D341Med (cell line): ENCODE measurements around the gene APOM.

ENCODE experiments used
- DNase-seq: peaks from one replicate; pipeline ENCODE4 v3.0.0; 2012; ENCODE audit warnings: low spot score

Gene APOM

DNA sequence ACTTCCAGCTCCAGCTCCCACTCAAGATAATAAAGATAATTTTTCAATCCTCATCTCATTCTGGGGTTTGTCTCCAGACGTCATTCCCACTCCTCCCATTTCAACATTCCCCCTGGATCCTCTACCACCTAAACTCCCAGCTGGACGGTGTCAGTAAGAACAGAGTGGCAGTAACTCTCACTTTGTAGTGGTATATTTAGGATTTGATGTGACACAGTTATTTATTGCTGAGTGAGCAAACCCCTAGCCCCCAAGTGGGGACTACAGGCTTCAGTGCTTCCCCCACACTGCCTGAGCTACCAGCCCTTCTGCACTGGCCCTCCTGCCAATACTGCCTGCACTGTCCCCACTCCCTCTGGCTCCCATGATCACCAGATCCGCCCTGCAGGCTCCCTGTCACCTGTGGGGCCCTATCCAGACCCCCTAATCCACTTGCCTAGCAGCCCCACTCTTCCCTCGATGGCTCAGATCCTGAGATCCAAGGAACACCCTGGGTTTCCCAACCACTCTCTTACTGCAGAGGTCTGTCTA, 2.5 kb downstream of the APOM start:
- DNase-seq, result no peak

DNA sequence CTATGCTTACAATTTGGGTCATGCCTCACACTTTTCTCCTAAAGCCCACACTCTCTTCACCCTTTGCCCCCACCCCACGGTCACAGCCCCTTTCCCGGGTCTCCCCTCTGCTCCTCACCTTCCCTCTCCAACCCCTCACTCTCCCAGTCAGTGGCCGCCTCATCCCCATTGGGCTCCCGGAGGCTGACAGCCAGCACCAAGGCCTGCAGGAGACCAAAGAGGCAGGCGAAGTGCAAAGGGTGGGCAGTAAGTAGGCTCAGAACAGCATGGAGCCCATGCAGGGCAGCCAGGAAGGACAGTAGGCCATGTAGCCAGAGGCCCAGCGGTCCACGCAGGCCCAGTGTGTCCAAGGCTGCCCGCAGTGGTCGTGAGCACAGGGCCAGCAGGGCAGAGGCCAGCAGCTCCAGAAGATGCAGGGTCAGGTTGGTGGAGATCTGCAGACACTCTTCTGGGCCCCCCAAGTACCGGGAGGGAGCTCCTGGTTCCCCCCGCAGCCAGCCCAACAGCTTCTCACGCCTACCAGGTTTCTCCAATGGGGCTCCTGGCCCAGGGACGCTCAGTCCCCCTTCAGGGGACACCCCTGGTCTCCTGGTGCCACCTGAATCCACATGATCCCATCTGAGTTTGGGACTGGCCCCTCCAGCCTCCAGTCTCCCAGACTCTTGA, 3.4 kb downstream of the APOM start:
- no peak for DNase-seq

DNA sequence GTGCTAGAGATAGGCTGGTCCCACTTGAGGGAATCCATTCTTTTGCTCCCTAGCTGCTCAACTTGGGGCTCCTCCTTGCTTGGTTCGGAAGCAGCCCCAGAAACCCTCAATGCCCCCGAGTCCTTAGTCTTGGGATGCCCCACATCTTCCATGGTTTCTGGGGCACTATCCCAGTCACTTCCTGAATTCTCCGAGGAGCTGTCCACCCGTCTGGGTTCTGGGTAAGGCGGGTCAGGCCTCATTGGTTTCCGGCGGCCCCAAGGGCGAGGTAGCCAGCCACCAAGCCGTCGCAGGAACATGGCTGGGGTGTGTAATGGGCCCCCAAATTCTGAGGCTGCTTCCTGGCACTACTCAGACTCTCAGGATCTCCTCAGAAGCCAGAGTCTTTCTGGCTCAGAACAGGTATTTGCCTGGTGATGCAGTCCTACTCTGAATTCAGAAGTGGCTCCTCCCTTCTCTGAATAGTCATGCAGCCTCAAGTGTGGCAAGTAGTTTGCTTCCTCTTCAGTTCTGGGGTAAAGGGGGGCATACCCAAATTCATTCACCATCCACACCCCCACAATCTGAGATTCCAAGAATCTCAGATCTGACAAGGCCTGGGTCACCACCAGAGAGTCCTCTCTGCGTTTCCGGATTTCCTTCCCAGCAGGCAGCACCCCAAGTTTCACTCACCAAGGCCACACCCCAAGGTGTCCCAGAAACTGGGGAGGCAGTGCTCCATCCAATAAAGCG, 4.1 kb downstream of the APOM start:
- no peak for DNase-seq

DNA sequence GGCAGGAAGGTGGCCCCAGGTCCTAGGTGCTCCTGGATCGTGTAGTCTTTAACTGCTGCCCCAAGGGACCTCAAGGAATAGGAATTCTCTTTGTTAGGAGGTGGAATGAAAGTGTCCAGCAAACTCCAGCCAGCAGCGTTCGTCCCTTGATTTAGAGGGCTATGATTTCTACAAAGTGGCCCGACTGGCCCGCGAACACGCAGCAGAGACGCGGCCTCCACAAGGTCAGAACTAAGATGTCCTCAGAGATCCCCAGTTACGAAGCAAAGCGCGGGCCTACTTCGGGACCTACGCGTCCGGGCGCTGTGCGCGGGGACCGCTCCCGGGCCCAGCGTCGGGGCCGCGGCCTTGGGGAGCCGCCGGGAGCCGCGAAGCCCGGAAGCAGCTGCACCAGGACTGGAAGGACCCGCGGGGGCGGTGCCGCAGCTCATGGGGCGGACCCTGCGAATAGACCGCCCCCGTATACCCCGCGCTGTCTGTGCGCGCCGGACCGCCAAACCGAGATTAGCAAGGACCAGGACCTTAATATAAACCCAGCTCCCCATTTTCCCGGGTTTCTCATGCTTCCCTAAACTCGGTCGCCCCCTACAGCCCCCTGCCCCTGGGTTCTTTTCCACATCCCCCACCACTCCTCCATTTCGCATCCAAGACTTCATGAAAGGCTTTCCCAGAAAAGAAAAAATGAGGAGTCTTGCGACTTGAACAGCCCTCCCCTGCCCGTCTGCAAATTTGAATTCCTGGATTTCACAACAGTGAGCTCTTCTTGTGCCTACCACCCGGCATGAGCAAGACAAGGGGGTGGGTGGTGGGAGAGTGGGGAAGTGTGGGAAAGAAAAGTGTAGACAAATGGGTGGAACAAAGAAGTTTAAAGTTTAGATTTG, 4.9 kb downstream of the APOM start, which contains the start of gene C6orf47:
Gene C6orf47, minus strand, starts transcription at position 398 of the 881 bp plus-strand sequence. CDS start 831 bp downstream, outside the sequence.
- peak; percentile 91 for DNase-seq

DNA sequence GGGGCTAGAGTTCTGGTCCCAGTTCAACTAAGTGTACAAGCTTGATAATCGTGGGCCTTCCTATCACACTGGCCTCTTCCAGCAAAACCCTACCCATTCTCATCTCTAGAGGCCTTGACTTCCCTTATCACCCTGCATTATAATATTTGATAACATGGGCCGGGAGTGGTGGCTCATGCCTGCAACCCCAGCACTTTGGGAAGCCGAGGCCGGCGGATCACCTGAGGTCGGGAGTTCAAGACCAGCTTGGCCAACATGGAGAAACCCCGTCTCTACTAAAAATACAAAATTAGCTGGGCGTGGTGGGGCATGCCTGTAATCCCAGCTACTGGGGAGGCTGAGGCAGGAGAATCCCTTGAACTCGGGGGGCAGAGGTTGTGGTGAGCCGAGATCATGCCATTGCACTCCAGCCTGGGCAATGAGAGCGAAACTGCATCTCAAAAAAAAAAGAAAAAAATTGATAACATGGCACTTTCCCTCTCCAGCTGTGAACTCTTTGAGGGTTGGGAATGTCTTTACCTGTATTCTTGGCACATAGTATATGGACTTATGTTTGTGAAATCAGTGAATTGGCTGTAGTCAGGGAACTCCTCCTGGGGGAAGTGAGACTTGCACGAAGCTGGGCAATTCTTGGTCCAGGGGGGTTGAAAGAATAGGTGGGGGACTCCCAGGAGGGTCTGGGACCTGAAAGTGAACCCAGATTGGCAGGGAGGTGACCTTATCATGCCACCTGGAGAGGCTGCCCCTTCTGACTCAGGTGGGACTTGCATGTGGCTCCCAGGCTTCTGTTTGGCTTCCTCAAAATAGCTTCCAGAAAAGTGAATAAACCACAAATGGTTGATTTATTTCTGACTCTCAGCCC, 5.8 kb downstream of the APOM start:
- DNase-seq, result no peak

DNA sequence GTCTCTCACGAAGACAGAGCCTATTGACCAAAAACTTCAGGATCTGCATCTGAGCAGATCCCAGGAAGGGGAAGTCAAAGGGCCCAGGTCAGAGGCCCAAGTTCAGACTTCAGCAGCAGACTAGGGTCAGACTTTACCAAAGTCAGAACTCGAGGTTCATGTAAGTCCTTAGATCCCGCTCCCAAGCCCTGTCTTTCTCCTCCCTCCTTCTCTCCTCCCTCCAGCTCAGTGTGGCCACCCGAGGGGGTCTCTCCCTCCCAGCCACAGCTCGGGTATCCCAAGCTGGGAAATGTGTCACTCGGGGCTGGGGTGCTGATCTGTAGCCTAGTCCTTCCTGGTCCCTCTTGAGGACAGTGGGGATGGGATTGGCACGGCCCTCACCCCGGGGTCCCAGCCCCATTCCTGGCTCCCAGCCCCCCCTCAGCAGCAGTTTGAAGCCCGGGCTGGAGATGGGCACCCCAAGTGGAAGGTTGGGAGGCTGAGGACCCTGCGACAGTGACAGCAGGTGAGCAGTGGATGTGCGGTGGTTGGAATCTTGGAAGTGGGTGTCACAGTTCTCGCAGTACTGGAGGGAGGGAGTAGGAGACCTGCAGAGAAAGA, 6.5 kb downstream of the APOM start:
- no peak for DNase-seq

DNA sequence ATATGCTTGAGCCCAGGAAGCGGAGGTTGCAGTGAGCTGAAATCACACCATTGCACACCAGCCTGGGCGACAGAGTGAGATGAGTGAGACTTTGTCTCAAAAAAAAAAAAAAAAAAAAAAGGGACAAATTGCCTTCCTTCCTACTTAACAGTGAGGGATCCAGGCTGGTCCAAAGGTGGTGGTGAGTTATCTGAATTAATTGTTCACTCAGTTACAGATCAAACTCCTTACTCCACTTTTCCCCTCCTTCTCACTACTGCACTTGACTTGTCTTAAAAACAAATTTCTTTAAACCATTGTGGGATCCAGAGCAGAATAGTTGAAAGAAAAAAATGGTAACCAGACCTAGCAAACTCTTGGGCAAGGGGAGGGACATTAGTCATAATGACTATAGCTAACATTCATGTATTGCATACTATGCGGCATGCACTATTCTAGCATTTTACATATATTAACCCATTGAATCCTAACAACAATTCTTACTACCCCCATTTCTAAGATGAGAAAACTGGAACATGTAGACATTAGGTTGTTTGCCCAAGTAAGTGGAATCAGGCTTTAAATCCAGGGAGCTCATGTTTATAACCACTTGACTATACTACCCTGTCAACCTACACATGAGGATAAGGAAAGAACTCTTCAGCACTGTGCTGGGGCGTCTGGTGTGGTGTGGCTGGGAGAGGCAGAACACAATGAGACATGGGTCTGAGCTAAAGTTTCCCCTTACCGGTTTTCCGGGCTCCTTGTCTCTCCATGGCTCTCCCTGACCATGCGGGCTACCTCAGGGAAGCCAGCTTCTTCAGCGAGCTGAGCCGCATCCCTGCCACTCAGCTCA, 7.6 kb downstream of the APOM start:
- no peak for DNase-seq

DNA sequence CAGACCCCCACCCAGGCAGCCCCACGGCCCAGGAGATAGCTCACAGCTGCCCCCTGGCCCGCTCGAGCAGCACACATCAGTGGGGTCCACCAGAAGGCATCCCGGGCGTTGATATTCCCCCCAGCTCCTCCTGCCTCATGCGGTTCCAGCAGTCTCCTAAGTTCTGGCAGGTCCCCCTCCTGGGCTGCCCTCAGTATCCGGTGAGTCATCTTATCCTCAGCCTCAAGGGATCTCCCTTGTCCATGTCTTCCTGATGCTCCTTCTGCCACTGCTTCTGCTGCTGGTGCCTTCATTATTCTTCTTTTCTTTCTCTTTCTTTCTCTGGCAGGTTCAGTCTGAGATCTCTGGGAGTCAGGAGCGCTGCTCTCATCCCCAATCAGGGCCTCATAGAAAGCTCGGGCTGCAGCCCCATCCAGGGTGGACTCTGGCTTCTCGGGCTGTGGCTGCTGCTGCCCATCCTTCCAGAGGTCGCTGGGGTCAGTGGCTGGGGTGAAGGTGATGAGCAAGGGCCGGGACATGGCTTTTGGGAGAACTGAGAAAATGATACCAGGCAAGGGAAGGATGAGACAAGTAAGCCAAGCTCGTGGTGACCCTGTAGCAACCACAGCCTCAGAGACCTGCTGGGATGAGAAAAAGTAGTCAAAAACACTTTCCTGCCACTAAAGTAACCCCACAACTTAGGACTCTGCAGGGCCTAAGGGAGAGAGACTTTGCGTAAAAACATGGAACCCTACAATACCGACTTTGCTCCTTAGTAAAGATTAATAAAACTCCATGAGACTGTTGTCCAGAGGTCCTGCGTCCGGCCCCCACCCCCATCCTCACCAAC, 8.5 kb downstream of the APOM start:
- peak; percentile 54 for DNase-seq

DNA sequence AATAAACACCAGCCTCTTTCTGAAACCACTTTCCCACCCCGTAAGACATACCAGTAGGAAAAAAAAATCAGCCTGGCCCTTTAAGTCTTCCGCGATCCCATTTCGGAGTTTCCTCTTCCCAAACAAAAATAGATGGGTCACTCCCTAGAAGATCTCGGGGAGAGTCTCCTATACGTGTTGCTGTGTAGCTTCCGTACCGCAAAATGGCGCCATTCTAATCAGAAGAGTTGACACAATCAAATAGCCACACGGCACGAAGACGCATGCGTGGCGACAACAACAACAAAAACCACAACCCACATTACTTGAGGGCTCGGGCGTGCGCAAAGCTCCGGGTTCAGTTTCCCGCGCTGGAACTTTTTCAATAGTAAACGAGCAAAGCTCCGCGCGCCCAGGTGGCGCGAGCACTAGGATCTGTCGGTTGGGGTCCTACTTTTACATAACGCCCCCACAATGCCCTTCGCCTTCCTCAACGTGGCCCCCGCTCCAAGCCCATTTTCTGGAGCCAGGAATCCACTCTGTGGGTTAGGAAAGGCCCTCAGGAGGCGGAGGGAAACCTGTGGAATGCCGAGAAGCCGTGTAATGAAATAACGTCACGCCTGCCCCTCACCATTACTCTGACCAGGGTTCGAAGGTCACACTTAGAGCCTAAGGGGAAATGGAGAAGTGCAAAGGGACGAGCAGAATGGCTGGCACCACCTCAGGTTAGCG, 9.3 kb downstream of the APOM start, which contains the start of gene GPANK1:
Gene GPANK1, minus strand, starts transcription at position 208 of the 711 bp plus-strand sequence. CDS start 519 bp downstream, outside the sequence.
- peak; percentile 76 for DNase-seq

DNA sequence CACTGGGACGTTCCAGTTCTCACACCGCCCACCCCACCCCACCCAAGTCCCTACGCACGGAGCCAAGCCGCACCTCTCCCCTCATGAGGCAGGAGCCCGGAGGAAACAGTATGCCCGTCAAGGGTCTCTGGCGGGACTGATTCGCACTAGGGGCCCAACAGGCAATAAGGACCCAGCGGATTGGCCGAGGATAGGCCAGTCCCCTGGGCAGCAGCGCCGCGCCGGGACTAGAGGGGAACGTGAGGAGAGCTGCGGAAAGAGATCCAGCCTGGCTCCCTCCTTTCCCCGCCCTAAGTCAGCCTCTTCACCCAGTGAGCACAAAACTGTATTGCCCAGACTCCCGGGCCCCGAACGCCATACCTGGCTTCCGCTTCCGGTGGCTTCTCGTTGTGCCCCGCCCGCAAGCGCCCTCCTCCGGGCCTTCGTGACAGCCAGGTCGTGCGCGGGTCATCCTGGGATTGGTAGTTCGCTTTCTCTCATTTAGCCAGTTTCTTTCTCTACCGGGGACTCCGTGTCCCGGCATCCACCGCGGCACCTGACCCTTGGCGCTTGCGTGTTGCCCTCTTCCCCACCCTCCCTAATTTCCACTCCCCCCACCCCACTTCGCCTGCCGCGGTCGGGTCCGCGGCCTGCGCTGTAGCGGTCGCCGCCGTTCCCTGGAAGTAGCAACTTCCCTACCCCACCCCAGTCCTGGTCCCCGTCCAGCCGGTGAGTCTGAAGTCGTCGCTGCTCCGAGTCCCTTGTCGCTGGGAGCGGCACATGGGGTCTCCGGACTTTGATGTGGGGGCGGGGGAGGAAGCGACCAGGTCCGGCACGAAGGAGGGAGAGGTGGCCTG, 10.0 kb downstream of the APOM start, which contains the start of gene CSNK2B:
Gene CSNK2B, plus strand, starts transcription at position 580 of the 836 bp plus-strand sequence. CDS start 752 bp downstream, outside the sequence.
- peak; percentile 95 for DNase-seq

DNA sequence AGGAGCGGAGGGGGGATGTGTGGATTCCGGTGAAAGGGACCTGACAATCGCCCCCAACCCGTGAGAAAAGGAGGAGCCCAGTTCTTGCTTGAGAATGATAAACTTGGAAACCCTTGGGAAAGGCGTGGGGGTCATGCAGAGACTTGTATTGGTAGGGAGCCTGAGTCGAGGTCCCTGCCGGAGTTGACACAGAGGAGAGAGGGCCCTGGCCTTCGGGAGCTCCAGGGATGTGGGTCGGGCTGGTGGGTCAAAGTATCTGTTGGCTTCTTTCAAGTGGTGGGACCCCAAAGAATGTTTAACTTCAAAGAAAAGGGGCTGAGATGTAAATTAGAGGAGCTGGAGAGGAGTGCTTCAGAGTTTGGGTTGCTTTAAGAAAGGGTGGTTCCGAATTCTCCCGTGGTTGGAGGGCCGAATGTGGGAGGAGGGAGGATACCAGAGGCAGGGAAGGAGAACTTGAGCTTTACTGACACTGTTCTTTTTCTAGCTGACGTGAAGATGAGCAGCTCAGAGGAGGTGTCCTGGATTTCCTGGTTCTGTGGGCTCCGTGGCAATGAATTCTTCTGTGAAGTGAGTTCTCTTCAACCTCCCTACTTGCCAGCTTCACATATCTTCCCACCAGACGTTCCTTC, 10.8 kb downstream of the APOM start:
- no peak for DNase-seq

DNA sequence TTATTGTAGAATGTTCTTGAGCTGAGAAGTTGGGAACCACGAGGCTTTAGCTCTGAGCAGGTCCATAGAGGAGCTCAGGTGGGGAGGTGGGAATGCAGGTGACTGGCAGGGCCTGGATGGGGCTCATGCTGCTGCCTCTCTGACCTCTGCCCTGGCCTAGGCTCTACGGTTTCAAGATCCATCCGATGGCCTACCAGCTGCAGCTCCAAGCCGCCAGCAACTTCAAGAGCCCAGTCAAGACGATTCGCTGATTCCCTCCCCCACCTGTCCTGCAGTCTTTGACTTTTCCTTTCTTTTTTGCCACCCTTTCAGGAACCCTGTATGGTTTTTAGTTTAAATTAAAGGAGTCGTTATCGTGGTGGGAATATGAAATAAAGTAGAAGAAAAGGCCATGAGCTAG, 14.0 kb downstream of the APOM start, which contains the start of gene LY6G5B:
Gene LY6G5B, plus strand, starts transcription at position 301 of the 400 bp plus-strand sequence. CDS start 975 bp downstream, outside the sequence.
- DNase-seq, result no peak

DNA sequence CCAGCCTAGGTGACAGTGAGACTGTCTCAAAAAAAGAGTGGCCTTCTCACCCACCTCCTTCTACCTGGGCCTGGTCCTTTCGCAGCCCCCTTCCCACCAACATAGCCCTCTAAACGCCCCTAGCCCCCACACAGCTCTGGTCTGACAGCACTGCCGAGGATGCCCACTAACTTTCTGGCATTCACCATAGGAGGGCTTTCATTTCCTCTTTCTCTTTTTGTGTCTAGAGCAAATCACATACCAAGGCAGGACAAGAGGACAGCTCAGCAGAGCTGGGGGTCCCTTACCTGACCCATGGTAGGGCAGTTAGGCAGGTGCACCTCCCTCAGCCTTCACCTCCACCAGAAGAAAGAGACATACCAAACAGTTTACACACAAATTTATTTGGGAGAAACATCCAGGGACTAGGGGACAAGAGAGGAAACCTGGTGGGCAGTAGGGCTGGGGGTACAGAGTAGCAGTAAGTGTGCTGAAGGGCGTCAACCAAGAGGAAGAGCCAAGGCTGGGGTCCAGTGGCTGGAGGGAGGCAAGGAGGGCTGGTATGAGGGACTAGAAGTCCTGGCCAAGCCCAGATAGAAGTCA, 20.7 kb downstream of the APOM start:
- DNase-seq, result no peak

DNA sequence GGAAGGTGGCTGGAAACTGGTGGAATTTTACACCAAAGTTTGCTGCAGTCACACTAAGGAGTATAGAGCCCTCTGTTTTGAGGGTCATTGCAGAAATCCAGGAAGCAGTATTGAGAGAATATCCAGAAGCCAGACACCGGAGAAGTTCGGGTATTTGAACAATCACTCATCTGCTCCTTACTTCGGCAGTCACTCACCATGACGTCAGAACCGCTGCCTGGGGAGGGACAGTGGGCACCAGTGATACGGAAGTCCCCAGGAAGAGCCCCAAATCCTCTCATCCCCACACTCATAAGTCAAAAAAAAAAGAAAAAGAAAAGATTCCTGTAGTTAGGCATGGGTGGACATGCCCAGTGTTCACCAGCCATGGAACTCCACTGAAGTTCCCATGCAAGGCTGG, 21.2 kb downstream of the APOM start:
- DNase-seq, result no peak

DNA sequence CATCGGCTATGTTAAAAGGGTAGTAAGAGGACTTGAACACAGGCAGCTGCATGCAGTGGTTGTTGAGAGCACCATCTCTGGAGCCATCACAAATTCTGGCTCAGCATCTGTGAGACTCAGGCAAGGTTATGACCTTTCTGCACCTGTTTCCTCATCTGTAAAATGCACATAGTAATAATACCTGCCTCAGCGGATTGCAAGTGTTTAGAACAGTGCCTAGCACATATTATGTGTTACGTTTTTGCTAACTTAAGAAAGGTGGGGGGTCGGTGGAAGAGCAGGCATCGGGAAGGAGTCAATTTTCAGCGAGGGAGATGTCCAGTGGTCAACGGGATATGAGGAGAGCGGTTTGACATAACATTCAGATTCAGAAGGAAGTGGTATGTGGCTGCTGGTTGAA, 22.3 kb downstream of the APOM start:
- DNase-seq, result no peak
